ENCODE data around the gene MTG1. TPM values are rescaled to one million over a fixed set of nuclear protein-coding genes. Genes with fewer than 3 reads are reported as not detected.

The MTG1 gene
- total RNA-seq, 2 donors from 2014 or later: 9.9 to 15.1 TPM

DNA sequence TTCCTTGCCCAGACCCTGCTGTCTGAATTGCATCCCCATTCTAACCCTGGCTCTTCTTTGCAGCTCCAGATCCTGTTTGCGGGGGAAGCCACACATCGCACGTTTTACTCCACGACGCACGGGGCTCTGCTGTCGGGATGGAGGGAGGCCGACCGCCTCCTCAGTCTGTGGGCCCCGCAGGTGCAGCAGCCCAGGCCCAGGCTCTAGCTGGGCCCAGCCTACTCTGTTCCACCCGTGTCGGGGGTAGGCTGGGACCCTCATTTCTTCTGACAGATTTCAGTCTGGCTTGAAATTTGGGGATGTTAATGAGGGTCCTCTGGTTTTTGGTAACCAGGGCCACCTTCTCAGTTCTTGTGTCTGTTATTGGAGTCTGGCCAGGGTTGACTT, 2.7 kb upstream of the MTG1 start:
- no peak overlapping the region for H3K27ac ChIP-seq
- no peak overlapping the region for H3K4me3 ChIP-seq
- DNase-seq (ENCODE audit: low spot score): no peak
- peaks cover 0 to 19% of the 10 kb centered on the region in 2 donors for H3K4me1 ChIP-seq
- peaks cover 5% of the 10 kb centered on the region for H3K36me3 ChIP-seq
- H3K9me3 ChIP-seq: no peaks in the 10 kb centered on the region
- TF ChIP-seq, protein P1, sequence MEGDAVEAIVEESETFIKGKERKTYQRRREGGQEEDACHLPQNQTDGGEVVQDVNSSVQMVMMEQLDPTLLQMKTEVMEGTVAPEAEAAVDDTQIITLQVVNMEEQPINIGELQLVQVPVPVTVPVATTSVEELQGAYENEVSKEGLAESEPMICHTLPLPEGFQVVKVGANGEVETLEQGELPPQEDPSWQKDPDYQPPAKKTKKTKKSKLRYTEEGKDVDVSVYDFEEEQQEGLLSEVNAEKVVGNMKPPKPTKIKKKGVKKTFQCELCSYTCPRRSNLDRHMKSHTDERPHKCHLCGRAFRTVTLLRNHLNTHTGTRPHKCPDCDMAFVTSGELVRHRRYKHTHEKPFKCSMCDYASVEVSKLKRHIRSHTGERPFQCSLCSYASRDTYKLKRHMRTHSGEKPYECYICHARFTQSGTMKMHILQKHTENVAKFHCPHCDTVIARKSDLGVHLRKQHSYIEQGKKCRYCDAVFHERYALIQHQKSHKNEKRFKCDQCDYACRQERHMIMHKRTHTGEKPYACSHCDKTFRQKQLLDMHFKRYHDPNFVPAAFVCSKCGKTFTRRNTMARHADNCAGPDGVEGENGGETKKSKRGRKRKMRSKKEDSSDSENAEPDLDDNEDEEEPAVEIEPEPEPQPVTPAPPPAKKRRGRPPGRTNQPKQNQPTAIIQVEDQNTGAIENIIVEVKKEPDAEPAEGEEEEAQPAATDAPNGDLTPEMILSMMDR (IDR thresholded peaks at IDR 0.05): no peak
- H3K27me3 ChIP-seq: no peaks in the 10 kb centered on the region

DNA sequence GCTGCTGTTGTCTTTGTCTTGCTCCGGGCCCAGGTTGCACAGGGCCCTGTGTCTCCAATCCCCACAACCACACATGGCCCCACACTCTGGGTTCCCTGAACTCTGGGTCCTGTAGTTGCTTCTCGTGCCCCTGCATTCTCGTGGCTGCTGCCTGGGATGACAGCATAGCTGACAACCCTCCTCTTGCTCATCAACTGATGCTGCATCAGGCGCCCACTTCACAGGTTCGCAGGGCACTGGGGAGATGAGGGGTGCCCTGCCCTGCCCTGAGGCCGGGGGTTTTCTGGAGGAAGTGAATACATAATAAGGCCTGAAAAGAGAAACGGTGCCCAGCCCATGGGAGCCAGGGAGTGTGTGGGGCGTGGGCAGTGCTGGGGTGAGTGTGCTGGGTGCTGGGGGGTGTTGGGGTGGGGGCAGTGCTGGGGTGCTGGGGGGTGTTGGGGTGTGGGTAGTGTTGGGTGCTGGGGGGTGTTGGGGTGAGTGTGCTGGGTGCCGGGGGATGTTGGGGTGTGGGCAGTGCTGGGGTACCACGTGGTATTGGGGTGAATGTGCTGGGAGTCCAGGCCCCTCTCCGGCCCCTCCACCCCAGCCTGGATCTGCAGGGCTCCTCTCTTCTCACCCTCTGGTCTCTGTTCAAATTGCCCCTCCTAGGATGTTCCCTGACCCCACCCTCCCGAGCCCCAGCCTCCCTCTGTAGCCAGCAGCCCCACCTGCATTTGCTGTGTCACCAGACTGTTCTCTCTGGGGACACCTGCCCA, 2.0 kb upstream of the MTG1 start:
- DNase-seq (ENCODE audit: low spot score): no peak
- Histone ChIP-seq H3K27me3 (no peaks in the 10 kb centered on the region), H3K36me3 (peaks cover 11% of the 10 kb centered on the region), H3K4me1 (peaks cover 0 to 20% of the 10 kb centered on the region in 2 donors), H3K9me3 (no peaks in the 10 kb centered on the region), H3K27ac (no peak overlapping the region), H3K4me3 (no peak overlapping the region)
- TF ChIP-seq, protein P1 (IDR thresholded peaks at IDR 0.05): no peak

DNA sequence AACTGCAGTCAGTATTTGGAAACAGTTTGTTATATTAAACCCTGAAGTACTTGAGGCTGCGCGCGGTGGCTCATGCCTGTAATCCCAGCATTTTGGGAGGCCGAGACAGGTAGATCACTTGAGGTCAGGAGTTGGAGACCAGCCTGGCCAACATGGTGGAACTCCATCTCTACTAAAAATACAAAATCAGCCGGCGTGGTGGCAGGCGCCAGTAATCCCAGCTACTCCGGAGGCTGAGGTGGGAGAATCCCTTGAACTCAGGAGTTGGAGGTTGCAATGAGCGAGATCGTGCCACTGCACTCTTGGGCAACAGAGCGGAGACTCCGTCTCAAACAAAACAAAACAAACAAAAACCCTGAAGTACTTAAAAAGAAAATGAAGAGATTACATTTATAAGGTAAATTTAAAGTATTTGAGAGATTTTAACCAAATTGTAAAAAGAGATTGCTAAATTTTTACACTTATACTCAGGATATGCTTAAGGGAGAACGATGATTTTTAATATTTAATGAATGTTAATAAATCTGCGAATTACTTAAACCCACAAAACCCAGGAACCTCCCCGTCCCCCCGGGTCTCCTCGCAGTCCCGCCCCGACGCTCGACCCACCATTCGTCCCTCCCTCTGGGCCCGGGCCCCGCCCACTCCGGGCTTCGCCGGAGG, 425 bp upstream of the MTG1 start:
- Histone ChIP-seq H3K27me3 (no peaks in the 10 kb centered on the region), H3K27ac (peak overlapping the region; percentile 84 to 88), H3K4me3 (peak overlapping the region; percentile 85 to 100), H3K4me1 (peaks cover 0 to 20% of the 10 kb centered on the region in 2 donors), H3K36me3 (peaks cover 23% of the 10 kb centered on the region), H3K9me3 (no peaks in the 10 kb centered on the region)
- no peak for DNase-seq (ENCODE audit: low spot score)
- TF ChIP-seq, protein P1 (IDR thresholded peaks at IDR 0.05): no peak

DNA sequence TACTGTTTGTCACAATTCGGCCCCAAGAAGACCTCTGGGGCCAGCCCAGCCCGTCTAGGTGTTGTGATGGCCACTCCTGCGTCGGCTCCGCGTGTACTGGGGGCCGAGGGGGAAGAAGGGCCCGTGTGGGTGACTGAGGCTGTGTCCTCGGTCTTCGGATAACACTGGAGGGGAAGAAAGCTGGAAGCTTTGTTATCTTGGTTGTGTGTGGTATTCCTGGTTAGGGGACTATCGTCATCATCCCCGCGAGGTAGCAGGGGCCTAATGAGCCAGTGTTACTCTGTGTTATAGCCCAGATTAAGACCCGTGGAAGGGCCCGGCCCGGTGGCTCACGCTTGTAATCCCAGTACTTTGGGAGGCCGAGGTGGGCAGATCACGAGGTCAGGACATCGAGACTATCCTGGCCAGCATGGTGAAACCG, 854 bp downstream of the MTG1 start:
- no peak for DNase-seq (ENCODE audit: low spot score)
- no peaks in the 10 kb centered on the region for H3K27me3 ChIP-seq
- TF ChIP-seq, protein P1 (IDR thresholded peaks at IDR 0.05): no peak
- peaks cover 36% of the 10 kb centered on the region for H3K36me3 ChIP-seq
- H3K9me3 ChIP-seq: no peaks in the 10 kb centered on the region
- H3K27ac ChIP-seq: peak overlapping the region; percentile 84 to 88
- peak overlapping the region; percentile 85 to 100 for H3K4me3 ChIP-seq
- peaks cover 0 to 20% of the 10 kb centered on the region in 2 donors for H3K4me1 ChIP-seq

DNA sequence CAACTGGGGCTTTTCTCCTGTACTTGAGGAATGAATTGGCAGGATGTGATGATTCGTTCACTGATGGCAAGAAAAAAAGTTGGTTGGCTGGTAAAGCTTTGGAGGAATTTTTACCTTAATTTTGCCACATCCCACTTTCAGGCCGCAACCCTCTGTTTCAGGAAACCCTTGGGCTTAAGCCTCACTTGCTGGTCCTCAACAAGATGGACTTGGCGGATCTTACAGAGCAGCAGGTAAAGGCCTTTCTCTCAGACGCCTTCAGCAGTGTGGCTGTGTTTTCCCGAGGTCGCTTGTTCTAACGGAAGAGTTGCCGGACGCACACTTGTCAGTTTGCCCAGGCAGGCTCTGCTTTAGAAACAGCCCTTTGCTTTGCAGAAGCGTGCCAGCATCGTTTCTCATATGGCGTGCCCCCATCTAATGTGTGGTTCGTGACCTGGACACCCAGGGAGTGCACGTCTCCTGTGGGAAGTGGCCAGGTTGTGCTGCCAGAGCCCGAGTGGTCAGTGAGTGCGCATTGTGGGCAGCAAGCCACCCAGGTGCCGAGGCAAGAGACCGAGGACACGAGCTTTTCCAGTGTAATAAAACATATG, 2.2 kb downstream of the MTG1 start:
- no peak overlapping the region for H3K4me3 ChIP-seq
- peaks cover 0 to 20% of the 10 kb centered on the region in 2 donors for H3K4me1 ChIP-seq
- TF ChIP-seq, protein P1 (IDR thresholded peaks at IDR 0.05): no peak
- DNase-seq (ENCODE audit: low spot score): no peak
- H3K27me3 ChIP-seq: no peaks in the 10 kb centered on the region
- no peaks in the 10 kb centered on the region for H3K9me3 ChIP-seq
- no peak overlapping the region for H3K27ac ChIP-seq
- H3K36me3 ChIP-seq: peaks cover 45% of the 10 kb centered on the region
